ENCODE measurements around the gene LHX2. TPM values are rescaled to one million over a fixed set of nuclear protein-coding genes. Genes with fewer than 3 reads are reported as not detected.

The LHX2 gene
- total and polyA plus RNA-seq, 2 experiments from 2014 or later: 1.7 TPM; not detected in 1

DNA sequence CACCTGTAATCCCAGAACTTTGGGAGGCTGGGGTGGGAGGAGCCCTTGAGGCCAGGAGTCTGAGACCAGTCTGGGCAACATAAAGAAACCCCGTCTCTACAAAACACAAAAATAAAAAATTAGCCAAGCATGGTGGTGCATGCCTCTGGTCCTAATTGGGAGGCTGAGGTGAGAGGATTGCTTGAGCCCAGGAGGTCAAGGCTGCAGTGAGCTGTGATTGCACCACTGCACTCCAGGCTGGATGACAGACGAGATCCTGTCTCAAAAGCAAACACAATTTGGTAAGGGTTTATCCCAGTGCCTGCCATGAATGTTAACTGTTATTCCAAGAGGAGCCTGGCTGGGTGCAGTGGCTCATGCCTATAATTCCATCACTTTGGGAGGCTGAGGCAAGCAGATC lies 71.1 kb downstream of the LHX2 start:
- no peak for DNase-seq (ENCODE audit: low spot score)
- Histone ChIP-seq H3K36me3 (ENCODE audit: insufficient read depth) (no peaks in the 10 kb centered on the region), H3F3A (replicated peaks; ENCODE audit: low read depth) (no peaks in the 10 kb centered on the region), H3K4me1 (ENCODE audit: insufficient read depth) (no peaks in the 10 kb centered on the region), H3K4me3 (no peak overlapping the region), H3K9me2 (ENCODE audit: insufficient read depth) (no peaks in the 10 kb centered on the region), H3K27me3 (ENCODE audit: insufficient read depth) (no peaks in the 10 kb centered on the region), H4K20me1 (replicated peaks; ENCODE audit: insufficient read depth) (no peaks in the 10 kb centered on the region), H3K4me2 (no peak overlapping the region), H3K27ac (ENCODE audit: low read depth) (no peak overlapping the region), H2AFZ (no peak overlapping the region), H3K79me2 (replicated peaks; ENCODE audit: insufficient read depth) (no peaks in the 10 kb centered on the region)
- no peak for TF ChIP-seq ZNF114 (CRISPR knock-in tag; IDR thresholded peaks at IDR 0.05)
- Mint-ChIP-seq H3K27me3 (ENCODE audit: insufficient read depth, low read depth, poor library complexity) (peaks cover 8% of the 10 kb centered on the region), H3K36me3 (ENCODE audit: low read depth) (no peaks in the 10 kb centered on the region), H3K4me1 (peaks cover 5% of the 10 kb centered on the region), H3K4me3 (no peak overlapping the region), H3K9me3 (peaks cover 11% of the 10 kb centered on the region), H3K27ac (no peak overlapping the region)
- no peak for ATAC-seq

Other genes starting within 250 kb of the LHX2 start
- gene DENND1A, start 81.6 kb upstream of the LHX2 start, total RNA-seq (2014; rRNA removed; shearing (Covaris generic)): 27.7 and 28.7 TPM in 2 replicates
- 12.5 and 13.1 TPM in 2 replicates for gene DENND1A, start 81.6 kb upstream of the LHX2 start, polyA plus RNA-seq (2016; fragmentation: Nextera tagmentation; extraction: Ambion mirVana)
- gene NEK6, start 246.2 kb downstream of the LHX2 start, total RNA-seq (2014; rRNA removed; shearing (Covaris generic)): 10.4 and 11.2 TPM in 2 replicates
- 6.5 and 8.1 TPM in 2 replicates for gene NEK6, start 246.2 kb downstream of the LHX2 start, polyA plus RNA-seq (2016; fragmentation: Nextera tagmentation; extraction: Ambion mirVana)

All from GM23338 (cell line).